GM18526 (cell line): ENCODE data around the gene CRYGC.
"Not testable (repeated sequence)": the region's sequence is repeated elsewhere in the genome, so short reads cannot be mapped to it uniquely, and the experiment has no call there.

Experiments used
- POLR2A ChIP-seq: IDR thresholded peaks from 3 replicates; pipeline ENCODE4 v1.6.1; 2011; ENCODE audit not compliant: insufficient read length; ENCODE audit errors: extremely low read depth

The CRYGC gene

DNA sequence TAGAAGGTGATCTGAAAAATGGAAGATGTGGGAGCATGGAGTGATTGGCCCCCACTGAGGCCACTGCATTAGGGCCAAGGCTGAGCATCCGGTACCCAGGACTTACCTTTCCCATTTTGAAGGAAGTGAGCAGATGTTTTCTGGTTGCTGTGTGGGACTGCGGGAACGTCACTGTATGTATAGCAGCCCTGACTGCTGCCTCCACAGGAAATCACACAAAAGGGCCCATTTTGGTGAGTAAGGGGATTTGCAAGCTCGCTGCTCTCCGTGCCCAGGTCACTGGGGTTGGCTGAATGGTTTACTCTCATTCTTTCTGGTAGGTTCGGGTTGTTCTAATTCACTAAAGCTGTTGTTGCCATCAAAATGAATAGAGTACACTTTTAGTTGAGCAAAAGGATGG, 16.4 kb upstream of the CRYGC start, which contains the start of gene CRYGB:
TSS of gene CRYGB (minus strand) at position 153 of the 400 bp plus-strand sequence. CDS start at position 115, 38 bp downstream.
- no peak for TF ChIP-seq POLR2A

- no peak for TF ChIP-seq POLR2A
Observed at GRCh38 chr2:208142925-208143799, 13.5 kb upstream of the CRYGC start.

DNA sequence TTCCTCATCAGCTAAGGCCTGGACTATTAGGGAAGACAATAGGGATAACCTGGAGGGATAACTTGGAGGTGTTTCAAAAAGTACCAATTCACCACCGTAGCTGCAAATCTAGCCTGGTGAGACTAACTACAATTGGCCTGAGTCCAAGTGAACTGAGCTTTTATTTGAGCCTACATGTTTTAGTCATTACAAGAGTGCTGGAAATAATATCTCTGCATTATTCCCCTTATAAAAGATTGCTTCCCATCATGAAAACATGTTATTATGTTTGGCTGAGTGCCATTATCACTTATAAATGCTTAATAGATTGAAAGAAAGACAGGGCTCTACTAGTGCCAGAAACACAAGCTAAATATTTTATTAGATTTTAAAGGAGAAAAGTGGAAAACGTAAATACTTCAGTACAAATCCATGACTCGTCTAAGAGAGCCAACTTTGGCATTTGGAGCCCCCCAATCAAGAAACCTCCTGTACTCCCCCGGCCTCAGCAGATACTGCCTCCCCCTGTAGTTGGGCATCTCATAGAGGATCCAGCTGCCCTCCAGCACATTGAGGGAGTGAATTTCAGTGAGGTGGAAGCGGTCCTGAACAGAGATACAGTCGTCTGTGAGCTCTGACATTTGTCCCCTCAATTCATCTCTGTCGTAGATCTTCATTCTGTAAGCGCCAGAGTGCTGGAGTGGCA, 12.8 kb upstream of the CRYGC start:
- no peak for TF ChIP-seq POLR2A

DNA sequence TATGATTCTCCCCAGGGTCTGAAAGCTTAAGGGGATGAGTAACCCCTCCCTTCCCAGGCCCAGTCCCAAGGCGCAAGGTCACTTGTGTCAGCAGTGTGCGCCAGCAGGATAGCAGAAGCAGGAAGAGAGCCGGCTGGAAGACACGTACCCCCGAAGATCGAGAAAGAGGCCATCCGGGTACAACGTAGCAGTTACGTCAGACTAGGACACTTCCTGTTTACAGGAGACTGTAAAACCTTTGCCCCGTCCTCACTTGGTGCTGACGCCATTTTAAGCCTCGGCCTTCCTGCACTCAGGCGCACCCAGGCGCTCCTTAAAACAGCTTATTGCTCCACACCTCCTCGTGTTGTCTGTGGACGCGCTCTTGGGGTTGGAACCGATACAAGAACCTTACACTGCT, 9.8 kb upstream of the CRYGC start:
- TF ChIP-seq POLR2A = no peak

GRCh38 chr2:208136716-208137094, 7.1 kb upstream of the CRYGC start:
- TF ChIP-seq POLR2A = no peak

GRCh38 chr2:208135794-208136715, 6.4 kb upstream of the CRYGC start:
- TF ChIP-seq POLR2A = no peak

DNA sequence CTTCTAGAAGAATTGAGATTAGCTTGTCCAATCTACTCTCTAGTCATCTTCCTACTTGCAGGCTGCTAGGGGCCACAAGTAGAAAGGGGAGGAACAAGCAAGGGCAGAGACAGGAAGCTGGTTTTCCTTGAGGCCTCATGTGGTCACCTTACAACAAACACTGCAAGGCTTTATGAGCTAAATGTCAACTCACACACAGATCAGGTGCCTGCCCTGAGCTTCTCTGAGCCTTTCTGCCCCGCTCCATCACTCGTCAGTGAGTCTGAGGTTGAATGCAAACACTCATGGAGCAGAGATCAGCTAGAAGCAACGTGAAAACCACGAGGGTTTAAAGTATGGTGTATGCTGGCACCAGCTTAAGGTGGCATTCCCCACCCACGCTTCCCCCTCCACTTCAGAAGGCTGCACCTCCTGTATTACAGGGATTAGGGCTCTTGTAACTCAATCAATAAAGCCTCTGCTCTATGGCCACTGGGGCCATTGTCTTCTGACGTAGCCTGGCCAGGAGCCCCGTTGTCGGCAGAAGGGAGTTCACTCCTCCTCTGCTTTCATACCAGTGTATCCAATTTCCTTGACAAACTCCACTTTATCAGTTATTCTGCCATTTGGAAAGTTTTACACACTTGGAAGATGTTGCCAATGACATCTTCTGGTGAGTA, 5.4 kb upstream of the CRYGC start:
- TF ChIP-seq POLR2A = no peak

DNA sequence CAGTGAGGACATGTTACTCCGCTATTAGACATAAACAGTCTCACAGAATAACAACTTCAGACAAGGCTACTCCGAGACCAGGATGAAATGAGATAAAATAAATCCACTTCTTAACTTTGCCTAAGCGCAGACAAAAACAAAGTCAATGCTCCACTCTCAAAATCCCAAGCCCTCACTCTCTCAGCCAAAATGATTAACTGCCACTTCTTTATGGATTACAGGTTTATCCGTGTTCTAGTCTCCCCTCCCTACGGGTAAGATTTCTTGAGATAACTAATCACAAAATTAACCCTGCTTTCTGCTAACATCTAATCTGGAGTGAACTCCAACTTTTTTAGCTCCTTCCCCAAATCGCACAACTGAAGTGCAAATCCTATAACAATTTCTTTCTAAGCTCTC, 1.1 kb upstream of the CRYGC start:
- TF ChIP-seq POLR2A = no peak

DNA sequence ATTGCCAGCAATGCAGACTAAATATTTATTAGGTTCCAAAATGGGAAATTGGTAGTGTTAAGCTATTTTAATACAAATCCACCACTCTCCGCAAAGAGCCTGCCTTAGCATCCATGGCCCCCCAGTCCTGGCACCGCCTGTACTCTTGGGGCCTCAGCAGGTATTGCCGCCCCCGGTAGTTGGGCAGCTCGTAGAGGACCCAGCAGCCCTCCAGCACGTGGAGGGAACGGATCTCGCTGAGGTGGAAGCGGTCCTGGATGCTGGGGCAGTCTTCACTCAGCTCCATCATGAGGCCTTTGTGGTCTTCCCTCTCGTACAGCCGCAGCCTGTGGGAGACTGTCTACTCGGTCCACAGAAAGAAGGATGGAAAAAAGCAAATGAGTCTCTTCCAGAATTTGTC, 1.5 kb downstream of the CRYGC start:
- TF ChIP-seq POLR2A = no peak

- no peak for TF ChIP-seq POLR2A
Observed at GRCh38 chr2:208127090-208127489, 2.5 kb downstream of the CRYGC start.

DNA sequence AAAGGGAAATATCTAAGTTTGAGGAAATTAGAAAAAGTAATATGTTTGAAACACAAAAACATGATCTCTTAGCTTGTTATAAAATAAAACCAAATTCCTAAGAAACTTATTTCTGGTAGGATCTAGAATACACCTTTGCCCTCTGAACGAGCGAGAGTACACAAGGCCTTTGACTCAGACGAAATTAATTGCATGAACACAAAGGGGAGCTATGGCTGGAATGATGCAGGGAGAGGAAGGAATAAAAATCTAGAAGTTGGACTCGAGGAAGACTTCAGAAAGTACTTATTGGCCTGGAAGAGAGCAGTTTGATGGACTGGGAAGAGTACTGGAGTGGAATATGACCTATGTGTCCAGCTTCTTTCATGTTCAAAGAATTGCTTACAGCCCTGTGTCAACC, 4.4 kb downstream of the CRYGC start:
- TF ChIP-seq POLR2A = no peak

- not testable (repeated sequence) for TF ChIP-seq POLR2A
Observed at GRCh38 chr2:208124013-208124715, 5.5 kb downstream of the CRYGC start, which contains the start of gene CRYGD. Gene CRYGD (minus strand): TSS chr2:208124524. CDS start chr2:208124473, 51 bp downstream.

DNA sequence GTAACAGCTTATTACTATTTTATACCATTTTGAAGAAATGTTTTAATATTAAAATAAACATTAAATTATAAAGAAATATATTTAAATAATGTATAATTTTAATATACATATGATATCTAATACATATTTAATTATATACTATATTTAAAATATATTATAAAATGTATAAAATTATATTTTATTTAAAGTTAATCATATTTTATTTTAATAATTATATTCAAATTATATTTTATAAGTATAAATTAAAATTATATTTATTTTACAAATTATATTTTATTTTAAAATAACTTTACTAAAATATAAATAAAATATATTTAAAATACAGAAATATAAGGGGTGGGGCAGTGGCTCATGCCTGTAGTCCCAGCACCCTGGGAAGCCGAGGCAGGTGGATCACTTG, 7.4 kb downstream of the CRYGC start:
- no peak for TF ChIP-seq POLR2A

DNA sequence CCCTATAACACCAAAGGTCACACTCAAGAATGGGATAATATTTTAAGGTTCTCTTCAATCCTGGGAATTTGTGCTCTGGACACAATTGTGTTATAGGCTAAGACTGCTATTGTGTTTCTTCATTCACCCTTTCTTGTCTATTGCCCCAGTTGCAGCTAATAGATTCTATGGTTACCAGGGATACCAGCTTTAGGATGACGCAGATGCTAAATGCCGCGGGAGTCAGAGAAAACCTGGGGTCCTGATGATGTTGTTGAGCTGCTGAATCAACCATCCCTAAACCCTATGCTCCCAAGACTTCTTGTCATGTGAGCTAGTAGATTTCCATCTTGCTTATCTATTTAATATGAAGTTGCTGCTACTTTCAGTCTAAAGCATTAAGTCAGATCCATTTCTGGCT, 10.7 kb downstream of the CRYGC start:
- TF ChIP-seq POLR2A = no peak
